H1 (cell line): ENCODE data around the gene DUSP3.

Source experiments
- BACH1 ChIP-seq: IDR thresholded peaks from 2 replicates; pipeline ENCODE4 v1.6.1; 2012; ENCODE audit warnings: low read length, improper control_type of control experiment
- CBX8 ChIP-seq: fragments of 300-800, 300-1000 bp; sonication (generic); IDR thresholded peaks from 2 replicates; pipeline ENCODE4 v1.7.1; 2016; ENCODE audit warnings: low read depth, low read length, borderline replicate concordance
- CTBP2 ChIP-seq: IDR thresholded peaks from 2 replicates; pipeline ENCODE4 v1.7.0; 2011; ENCODE audit warnings: borderline replicate concordance, mild to moderate bottlenecking, moderate library complexity, mixed read lengths, low read length; ENCODE audit not compliant: insufficient read depth, insufficient read length
- CTCF ChIP-seq, 3 experiments: IDR thresholded peaks; 1 replicate in 2 of 3; 2 replicates in 1 of 3; pipeline versions ENCODE4 v1.5.1 to v1.6.1; 2011; ENCODE audit warnings: low read length in 3 of 3, mild to moderate bottlenecking in 3 of 3, inconsistent platforms in 2 of 3, low read depth in 1 of 3, moderate library complexity in 1 of 3; ENCODE audit not compliant: insufficient read depth in 1 of 3; ENCODE audit errors: control extremely low read depth in 1 of 3
- JUN ChIP-seq: IDR thresholded peaks from 2 replicates; pipeline ENCODE4 v1.6.1; 2011; ENCODE audit warnings: low read depth, mild to moderate bottlenecking, improper control_type of control experiment, low read length
- JUND ChIP-seq: IDR thresholded peaks from 2 replicates; pipeline ENCODE4 v1.6.1; 2011; ENCODE audit warnings: mild to moderate bottlenecking, improper control_type of control experiment, low read length
- KDM5A ChIP-seq: fragments of 200-600 bp; IDR thresholded peaks from 2 replicates; pipeline ENCODE4 v1.7.1; 2012; ENCODE audit warnings: mild to moderate bottlenecking, low read length, inconsistent platforms, mixed read lengths
- POLR2A ChIP-seq, 2 experiments: IDR thresholded peaks; 1 replicate in 1 of 2; 2 replicates in 1 of 2; pipeline ENCODE4 v1.6.1; 2011; ENCODE audit warnings: low read depth in 2 of 2, low read length in 2 of 2, mild to moderate bottlenecking in 2 of 2; ENCODE audit errors: control extremely low read depth in 1 of 2
- POU5F1 ChIP-seq: IDR thresholded peaks from 2 replicates; pipeline ENCODE4 v1.6.1; 2011; ENCODE audit warnings: low read depth, mild to moderate bottlenecking, low read length, moderate library complexity
- RBBP5 ChIP-seq: IDR thresholded peaks from 2 replicates; pipeline ENCODE4 v1.7.1; 2012; ENCODE audit warnings: low read depth, mild to moderate bottlenecking, inconsistent platforms, low read length, moderate library complexity, borderline replicate concordance
- SUZ12 ChIP-seq: fragments of 200-600 bp; sonication (generic); IDR thresholded peaks from 2 replicates; pipeline ENCODE4 v1.6.1; 2012; ENCODE audit warnings: mild to moderate bottlenecking, inconsistent platforms, low read length, moderate library complexity, mixed read lengths
- TAF1 ChIP-seq: IDR thresholded peaks from 2 replicates; pipeline ENCODE4 v1.6.1; 2011; ENCODE audit warnings: mild to moderate bottlenecking, low read depth, low read length
- TAF7 ChIP-seq: optimal IDR thresholded peaks from 2 replicates; pipeline ENCODE3; 2011; ENCODE audit warnings: low read depth, mild to moderate bottlenecking, inconsistent platforms, low read length, moderate library complexity, borderline replicate concordance

- no peak for TF ChIP-seq JUND
- TF ChIP-seq POLR2A (IDR thresholded peaks at IDR 0.05; ENCODE audit: control extremely low read depth in 1 of 2, low read depth in 2 of 2, low read length in 2 of 2) = no peak
- TF ChIP-seq TAF7 = no peak
- TF ChIP-seq TAF1 = no peak
- TF ChIP-seq SUZ12 = no peak
- TF ChIP-seq CTCF (IDR thresholded peaks at IDR 0.05; ENCODE audit: control extremely low read depth in 1 of 3, insufficient read depth in 1 of 3, low read depth in 1 of 3, low read length in 3 of 3) = no peak
- no peak for TF ChIP-seq CTBP2
- no peak for TF ChIP-seq CBX8
- TF ChIP-seq RBBP5 = no peak
- TF ChIP-seq JUN = no peak
- TF ChIP-seq KDM5A = no peak
- no peak for TF ChIP-seq BACH1
- TF ChIP-seq POU5F1 = no peak
Observed at GRCh38 chr17:43771463-43771862, 7.3 kb downstream of the DUSP3 start.
